ENCODE results near the gene HDGFL2.

HDGFL2 gene

GRCh38 chr19:4471403-4472173, 509 bp upstream of the HDGFL2 start:
- peak; percentile 100 for DNase-seq

- no peak for DNase-seq
Observed at GRCh38 chr19:4473011-4473762, 1.1 kb downstream of the HDGFL2 start.

GRCh38 chr19:4473763-4474513, 1.8 kb downstream of the HDGFL2 start:
- DNase-seq: no peak

- DNase-seq: peak; percentile 76
Observed at GRCh38 chr19:4474514-4475022, 2.5 kb downstream of the HDGFL2 start.

GRCh38 chr19:4477034-4477801, 5.1 kb downstream of the HDGFL2 start:
- no peak for DNase-seq

- no peak for DNase-seq
Observed at GRCh38 chr19:4482721-4483364, 10.7 kb downstream of the HDGFL2 start.

GRCh38 chr19:4483385-4483784, 11.3 kb downstream of the HDGFL2 start:
- DNase-seq: no peak

GRCh38 chr19:4487572-4487971, 15.5 kb downstream of the HDGFL2 start:
- DNase-seq: no peak

- DNase-seq: no peak
Observed at GRCh38 chr19:4488496-4488895, 16.4 kb downstream of the HDGFL2 start.

- DNase-seq: no peak
Observed at GRCh38 chr19:4491446-4491845, 19.3 kb downstream of the HDGFL2 start.

GRCh38 chr19:4492337-4493103, 20.4 kb downstream of the HDGFL2 start:
- DNase-seq: no peak

- no peak for DNase-seq
Observed at GRCh38 chr19:4493104-4493928, 21.2 kb downstream of the HDGFL2 start.

- no peak for DNase-seq
Observed at GRCh38 chr19:4493929-4494690, 22.0 kb downstream of the HDGFL2 start.

GRCh38 chr19:4494691-4495064, 22.6 kb downstream of the HDGFL2 start:
- DNase-seq: no peak

- no peak for DNase-seq
Observed at GRCh38 chr19:4495471-4495870, 23.4 kb downstream of the HDGFL2 start.

GRCh38 chr19:4496304-4496703, 24.2 kb downstream of the HDGFL2 start:
- DNase-seq: no peak

- DNase-seq: no peak
Observed at GRCh38 chr19:4497770-4498389, 25.8 kb downstream of the HDGFL2 start.

GRCh38 chr19:4498694-4499093, 26.6 kb downstream of the HDGFL2 start:
- DNase-seq: no peak

GRCh38 chr19:4499318-4499717, 27.2 kb downstream of the HDGFL2 start:
- no peak for DNase-seq
